OCI-LY7 (cell line): ENCODE measurements around the gene NSUN4. TPM values are rescaled to one million over a fixed set of nuclear protein-coding genes. Genes with fewer than 3 reads are reported as not detected.
"Not testable (repeated sequence)": the region's sequence is repeated elsewhere in the genome, so short reads cannot be mapped to it uniquely, and the experiment has no call there.

Experiments used
- BruUV-seq: library from RNA; stranded (reverse); fragments of 400-500 nt; replicated peaks from 2 replicates; lab custom pipeline; 2021; lab: Mats Ljungman, UMichigan
- CTCF ChIA-PET: fragments of 300-600 bp; sonication (Branson Sonifier 250); formaldehyde crosslinking; loops from one replicate; lab custom pipeline; 2022; ENCODE audit warnings: antibody characterized with exemption; ENCODE audit not compliant: unreplicated experiment; lab: Charles Lee
- POLR2A ChIA-PET: fragments of 300-600 bp; sonication (Branson Sonifier 250); formaldehyde crosslinking; loops from one replicate; lab custom pipeline; 2022; ENCODE audit warnings: antibody characterized with exemption; lab: Charles Lee
- DNase-seq: peaks from one replicate; pipeline ENCODE4 v3.0.0-alpha.2; 2015; ENCODE audit warnings: low spot score
- H2AFZ ChIP-seq: fragments of 200-600 bp; sonication (generic), shearing (Covaris generic); 2 replicates; pipeline ENCODE4 v1.6.1; 2014; ENCODE audit warnings: mild to moderate bottlenecking, antibody characterized with exemption, low read length, moderate library complexity
- H3K27ac ChIP-seq: fragments of 200-600 bp; sonication (generic); 2 replicates; pipeline ENCODE4 v1.5.1; 2014; ENCODE audit warnings: mixed run types, low read depth, mild to moderate bottlenecking, moderate library complexity, low read length, inconsistent platforms; ENCODE audit not compliant: poor library complexity, severe bottlenecking
- H3K36me3 ChIP-seq: fragments of 200-600 bp; sonication (generic); 2 replicates; pipeline ENCODE4 v1.6.1; 2014; ENCODE audit warnings: mild to moderate bottlenecking, antibody characterized with exemption, low read length, moderate library complexity, mixed read lengths; ENCODE audit not compliant: insufficient read depth
- H3K4me1 ChIP-seq: fragments of 200-600 bp; sonication (generic); 2 replicates; pipeline ENCODE4 v1.5.1; 2014; ENCODE audit warnings: mild to moderate bottlenecking, low read length; ENCODE audit not compliant: insufficient read depth, poor library complexity, severe bottlenecking
- H3K4me2 ChIP-seq: fragments of 200-600 bp; sonication (generic); 2 replicates; pipeline ENCODE4 v1.6.1; 2014; ENCODE audit warnings: mild to moderate bottlenecking, low read length
- H3K4me3 ChIP-seq: fragments of 200-600 bp; sonication (generic); 2 replicates; pipeline ENCODE4 v1.5.1; 2014; ENCODE audit warnings: mild to moderate bottlenecking, low read depth, low read length; ENCODE audit not compliant: poor library complexity, severe bottlenecking
- H3K79me2 ChIP-seq: fragments of 200-600 bp; sonication (generic); 2 replicates; pipeline ENCODE4 v1.6.1; 2016; ENCODE audit warnings: low read depth, mild to moderate bottlenecking, low read length, moderate library complexity, mixed read lengths; ENCODE audit not compliant: insufficient read depth
- H3K9me2 ChIP-seq: fragments of 200-600 bp; sonication (generic); 2 replicates; pipeline ENCODE4 v1.6.1; 2016; ENCODE audit warnings: mild to moderate bottlenecking, low read length, mixed read lengths; ENCODE audit not compliant: insufficient read depth
- H3K9me3 ChIP-seq: fragments of 200-600 bp; sonication (generic); 2 replicates; pipeline ENCODE4 v1.6.1; 2014; ENCODE audit warnings: mild to moderate bottlenecking, mixed run types, low read length, mixed read lengths
- H4K20me1 ChIP-seq: fragments of 200-600 bp; sonication (generic); 2 replicates; pipeline ENCODE4 v1.6.1; 2014; ENCODE audit warnings: mild to moderate bottlenecking, antibody characterized with exemption, low read length, moderate library complexity, mixed read lengths; ENCODE audit not compliant: insufficient read depth
- EZH2phosphoT487 ChIP-seq: fragments of 200-600 bp; sonication (generic); IDR thresholded peaks from 2 replicates; pipeline ENCODE4 v1.6.1; 2018; ENCODE audit warnings: low read depth, borderline replicate concordance, mild to moderate bottlenecking, mixed run types, antibody characterized with exemption, low read length, moderate library complexity, mixed read lengths
- intact Hi-C: fragments of 100-400 bp; cut with micrococcal nuclease; formaldehyde crosslinking; loops from one replicate; pipeline ENCODE4 v1.10.0; 2022; ENCODE audit not compliant: unreplicated experiment
- total RNA-seq, 2 experiments: library from RNA; depleted of rRNA in 1 of 2; stranded (reverse); fragments of >200 nt in 1 of 2; shearing (Covaris generic) in 1 of 2; gene quantifications; 2 replicates each; pipeline ENCODE4 v1.2.3, GENCODE V29; 2014 to 2022
- TF ChIP-seq, protein P1 (sequence below): fragments of 200-600 bp; sonication (generic); conservative IDR thresholded peaks from 2 replicates; pipeline ENCODE4 v1.5.1; 2014; ENCODE audit warnings: mild to moderate bottlenecking, antibody characterized with exemption, low read length, moderate library complexity, mixed read lengths

NSUN4 gene
- total RNA-seq, 2 experiments from 2014 or later, result 26.6 to 33.5 TPM

DNA sequence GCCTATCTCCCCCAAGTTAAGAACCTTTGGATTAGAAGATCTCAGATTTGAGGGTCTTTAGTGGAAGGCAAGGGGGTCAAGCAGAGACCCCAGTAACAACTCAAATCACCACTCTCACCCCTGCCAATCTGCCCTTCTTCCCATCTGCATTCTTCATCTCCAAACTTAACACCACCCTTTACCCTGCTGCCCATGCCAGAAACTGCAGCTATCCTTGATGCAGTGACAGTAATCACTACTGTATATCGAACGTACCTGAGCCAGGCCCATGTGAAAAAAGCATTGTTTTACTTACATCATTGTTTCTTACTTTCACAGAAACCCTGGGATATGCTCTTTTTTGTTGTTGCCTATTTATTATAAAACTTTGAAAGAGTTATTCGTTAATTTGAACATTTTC is 26.5 kb downstream of the NSUN4 start:
- H4K20me1 ChIP-seq, result no peaks in the 10 kb centered on the region
- H3K4me3 ChIP-seq, result no peak overlapping the region
- TF ChIP-seq, protein P1, sequence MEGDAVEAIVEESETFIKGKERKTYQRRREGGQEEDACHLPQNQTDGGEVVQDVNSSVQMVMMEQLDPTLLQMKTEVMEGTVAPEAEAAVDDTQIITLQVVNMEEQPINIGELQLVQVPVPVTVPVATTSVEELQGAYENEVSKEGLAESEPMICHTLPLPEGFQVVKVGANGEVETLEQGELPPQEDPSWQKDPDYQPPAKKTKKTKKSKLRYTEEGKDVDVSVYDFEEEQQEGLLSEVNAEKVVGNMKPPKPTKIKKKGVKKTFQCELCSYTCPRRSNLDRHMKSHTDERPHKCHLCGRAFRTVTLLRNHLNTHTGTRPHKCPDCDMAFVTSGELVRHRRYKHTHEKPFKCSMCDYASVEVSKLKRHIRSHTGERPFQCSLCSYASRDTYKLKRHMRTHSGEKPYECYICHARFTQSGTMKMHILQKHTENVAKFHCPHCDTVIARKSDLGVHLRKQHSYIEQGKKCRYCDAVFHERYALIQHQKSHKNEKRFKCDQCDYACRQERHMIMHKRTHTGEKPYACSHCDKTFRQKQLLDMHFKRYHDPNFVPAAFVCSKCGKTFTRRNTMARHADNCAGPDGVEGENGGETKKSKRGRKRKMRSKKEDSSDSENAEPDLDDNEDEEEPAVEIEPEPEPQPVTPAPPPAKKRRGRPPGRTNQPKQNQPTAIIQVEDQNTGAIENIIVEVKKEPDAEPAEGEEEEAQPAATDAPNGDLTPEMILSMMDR, result no peak
- no peak for TF ChIP-seq EZH2phosphoT487
- H3K4me2 ChIP-seq, result no peak overlapping the region
- H3K9me2 ChIP-seq, result no peaks in the 10 kb centered on the region
- H2AFZ ChIP-seq, result no peak overlapping the region
- intact Hi-C loops, result no loop called here
- no peaks in the 10 kb centered on the region for H3K79me2 ChIP-seq
- H3K36me3 ChIP-seq, result peaks cover 58% of the 10 kb centered on the region
- no peak overlapping the region for H3K27ac ChIP-seq
- no TSS peak for BruUV-seq
- DNase-seq, result no peak
- H3K9me3 ChIP-seq, result no peaks in the 10 kb centered on the region
- ChIA-PET CTCF (no interaction called here), POLR2A (interaction anchor here (0.6 to 1.5 kb wide), 3 partner anchors 11 to 90 kb away, joined by 3 to 5 read pairs (median 4); no protein-coding TSS in a partner anchor)
- H3K4me1 ChIP-seq, result peaks cover 7% of the 10 kb centered on the region

DNA sequence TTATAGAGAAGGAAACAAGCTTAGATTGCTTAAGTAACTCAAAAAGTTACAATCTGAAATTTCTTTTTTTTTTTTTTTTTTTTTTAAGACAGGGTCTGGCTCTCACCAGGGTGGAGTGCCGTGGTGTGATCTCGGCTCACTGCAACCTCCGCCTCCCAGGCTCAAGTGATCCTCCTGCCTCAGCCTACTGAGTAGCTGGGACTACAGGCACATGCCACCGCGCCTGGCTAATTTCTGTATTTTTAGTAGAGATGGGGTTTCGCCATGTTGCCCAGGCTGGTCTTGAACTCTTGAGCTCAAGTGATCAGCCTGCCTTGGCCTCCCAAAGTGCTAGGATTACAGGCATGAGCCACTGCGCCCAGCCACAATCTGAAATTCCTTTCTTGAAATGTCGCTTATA is 27.1 kb downstream of the NSUN4 start:
- POLR2A ChIA-PET, result interaction anchor here (0.6 to 1.5 kb wide), 4 partner anchors 11 to 91 kb away, joined by 3 to 5 read pairs (median 4); no protein-coding TSS in a partner anchor
- CTCF ChIA-PET, result not testable (repeated sequence)

DNA sequence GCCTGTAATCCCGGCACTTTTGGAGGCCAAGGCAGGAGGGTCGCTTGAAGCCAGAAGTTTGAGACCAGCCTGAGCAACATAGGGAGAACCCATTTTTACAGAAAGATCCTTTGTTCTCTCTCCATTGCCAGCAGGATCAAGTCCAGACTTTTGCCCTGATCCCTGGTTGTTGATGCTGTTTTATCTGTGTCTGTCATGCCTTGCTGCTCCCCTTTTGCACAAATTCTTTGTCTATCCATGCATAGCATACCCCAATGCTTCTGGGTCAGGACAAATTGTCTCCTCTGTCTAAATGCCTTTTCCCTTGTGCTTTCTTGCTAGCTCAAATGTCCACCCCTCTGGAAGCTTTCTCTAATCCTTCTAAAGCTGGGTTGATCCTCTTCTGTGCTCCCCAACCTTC is 28.2 kb downstream of the NSUN4 start:
- TF ChIP-seq, protein P1, result no peak
- no peak for TF ChIP-seq EZH2phosphoT487
- intact Hi-C loops, result no loop called here
- H3K27ac ChIP-seq, result no peak overlapping the region
- ChIA-PET POLR2A (interaction anchor here (1.1 kb wide), 1 partner anchor 11 kb away, joined by 5 read pairs; no protein-coding TSS in a partner anchor), CTCF (no interaction called here)
- H4K20me1 ChIP-seq, result no peaks in the 10 kb centered on the region
- no peak for DNase-seq
- no peaks in the 10 kb centered on the region for H3K9me3 ChIP-seq
- no peak overlapping the region for H3K4me2 ChIP-seq
- peaks cover 17% of the 10 kb centered on the region for H3K4me1 ChIP-seq
- peaks cover 49% of the 10 kb centered on the region for H3K36me3 ChIP-seq
- no peaks in the 10 kb centered on the region for H3K9me2 ChIP-seq
- H3K79me2 ChIP-seq, result no peaks in the 10 kb centered on the region
- H2AFZ ChIP-seq, result no peak overlapping the region
- no TSS peak for BruUV-seq
- no peak overlapping the region for H3K4me3 ChIP-seq

More for the DNA sequence above, 27.1 kb downstream of the NSUN4 start:
- H4K20me1 ChIP-seq, H3K4me3 ChIP-seq, BruUV-seq, DNase-seq, H3K27ac ChIP-seq, H3K4me2 ChIP-seq, H2AFZ ChIP-seq, H3K4me1 ChIP-seq, H3K9me3 ChIP-seq, intact Hi-C loops, H3K9me2 ChIP-seq, H3K79me2 ChIP-seq: not testable (repeated sequence)
- H3K36me3 ChIP-seq, result peaks cover 52% of the 10 kb centered on the region
